GM12878 (cell line): ENCODE measurements around the gene STARD13. TPM values are rescaled to one million over a fixed set of nuclear protein-coding genes. Genes with fewer than 3 reads are reported as not detected.

Experiments
- ASH2L ChIP-seq: fragments of 300-600, 200-600 bp; sonication (generic); IDR thresholded peaks from 2 replicates; pipeline ENCODE4 v1.6.1; 2017; ENCODE audit warnings: low read depth, mild to moderate bottlenecking, borderline replicate concordance
- BCL11A ChIP-seq: IDR thresholded peaks from 2 replicates; pipeline ENCODE4 v1.6.1; 2011; ENCODE audit warnings: low read depth, low read length
- IKZF1 ChIP-seq: fragments of 450-650 bp; conservative IDR thresholded peaks from 2 replicates; pipeline ENCODE4 v1.6.1; 2017; ENCODE audit warnings: antibody characterized with exemption, mild to moderate bottlenecking
- IKZF2 ChIP-seq, 2 experiments: fragments of 450-650 bp; IDR thresholded peaks; 2 replicates each; pipeline ENCODE4 v1.6.1; 2017; ENCODE audit warnings: mild to moderate bottlenecking in 2 of 2, moderate library complexity in 2 of 2
- KLF5 ChIP-seq: fragments of 450-650 bp; IDR thresholded peaks from 2 replicates; pipeline ENCODE4 v1.6.1; 2014; ENCODE audit warnings: mild to moderate bottlenecking; ENCODE audit not compliant: partially characterized antibody
- LARP7 ChIP-seq: fragments of 450-650 bp; IDR thresholded peaks from 2 replicates; pipeline ENCODE4 v1.6.1; 2017; ENCODE audit warnings: mild to moderate bottlenecking
- NR2F1 ChIP-seq: fragments of 450-650 bp; conservative IDR thresholded peaks from 2 replicates; pipeline ENCODE4 v1.6.1; 2017; ENCODE audit warnings: mild to moderate bottlenecking
- PML ChIP-seq: IDR thresholded peaks from 2 replicates; pipeline ENCODE4 v1.6.1; 2012; ENCODE audit warnings: low read length, inconsistent platforms
- POU2F2 ChIP-seq: IDR thresholded peaks from 3 replicates; pipeline ENCODE4 v1.6.1; 2011; ENCODE audit warnings: low read depth, mild to moderate bottlenecking, low read length, borderline replicate concordance
- RB1 ChIP-seq: fragments of 450-650 bp; formaldehyde crosslinking; IDR thresholded peaks from 2 replicates; pipeline ENCODE4 v1.6.1; 2017; ENCODE audit warnings: mild to moderate bottlenecking, borderline replicate concordance
- RELA ChIP-seq: fragments of 450-650 bp; IDR thresholded peaks from 2 replicates; pipeline ENCODE4 v1.8.0; 2014; ENCODE audit warnings: borderline replicate concordance; ENCODE audit not compliant: partially characterized antibody
- SIX5 ChIP-seq: IDR thresholded peaks from 2 replicates; pipeline ENCODE4 v1.6.1; 2011; ENCODE audit warnings: mild to moderate bottlenecking, low read depth, low read length, moderate library complexity; ENCODE audit not compliant: severe bottlenecking
- SMARCA5 ChIP-seq: fragments of 450-650 bp; IDR thresholded peaks from 2 replicates; pipeline ENCODE4 v1.6.1; 2017; ENCODE audit warnings: mild to moderate bottlenecking
- STAT3 ChIP-seq: IDR thresholded peaks from 2 replicates; pipeline ENCODE4 v1.6.1; 2011; ENCODE audit warnings: low read depth, low read length, improper control_type of control experiment
- ZBTB40 ChIP-seq: fragments of 450-650 bp; IDR thresholded peaks from 2 replicates; pipeline ENCODE4 v1.6.1; 2016; ENCODE audit warnings: mild to moderate bottlenecking, moderate library complexity, borderline replicate concordance
- ZNF24 ChIP-seq: fragments of 450-650 bp; IDR thresholded peaks from 2 replicates; pipeline ENCODE4 v1.6.1; 2017; ENCODE audit warnings: antibody characterized with exemption, mild to moderate bottlenecking
- polyA plus RNA-seq, 11 experiments: library from polyadenylated mRNA; depleted of rRNA in 4 of 11; unstranded in 6 of 11; stranded (reverse) in 5 of 11; fragments of >200 nt; fragmentation: Nextera tagmentation in 4 of 11; fragmentation: Illumina TruSeq in 1 of 11; extraction: Ambion mirVana in 4 of 11; extraction: Trizol in 1 of 11; gene quantifications; 1 replicate in 1 of 11; 2 replicates in 10 of 11; pipeline versions ENCODE4 v1.2.1 to v1.2.3, GENCODE V29; 2011 to 2016; ENCODE audit warnings: inconsistent platforms in 2 of 11, missing spikeins in 2 of 11, low read depth in 1 of 11
- total RNA-seq, 4 experiments: library from RNA; depleted of rRNA in 3 of 4; stranded (reverse); fragments of >200 nt in 3 of 4; fragmentation: Illumina TruSeq in 1 of 4; extraction: Trizol in 1 of 4; gene quantifications; 2 replicates each; pipeline versions ENCODE4 v1.2.1 to v1.2.3, GENCODE V29; 2013 to 2021
- TF ChIP-seq, protein P1 (sequence below): fragments of 450-650 bp; formaldehyde crosslinking; IDR thresholded peaks from 2 replicates; pipeline ENCODE4 v1.4.0; 2022; ENCODE audit warnings: mild to moderate bottlenecking, moderate library complexity

The STARD13 gene
- total and polyA plus RNA-seq, 10 of the 15 experiments (the other 5 are each of a cell fraction or from before 2014, with no cell fraction given): 4.0 to 41.6 (median 10.1) TPM

DNA sequence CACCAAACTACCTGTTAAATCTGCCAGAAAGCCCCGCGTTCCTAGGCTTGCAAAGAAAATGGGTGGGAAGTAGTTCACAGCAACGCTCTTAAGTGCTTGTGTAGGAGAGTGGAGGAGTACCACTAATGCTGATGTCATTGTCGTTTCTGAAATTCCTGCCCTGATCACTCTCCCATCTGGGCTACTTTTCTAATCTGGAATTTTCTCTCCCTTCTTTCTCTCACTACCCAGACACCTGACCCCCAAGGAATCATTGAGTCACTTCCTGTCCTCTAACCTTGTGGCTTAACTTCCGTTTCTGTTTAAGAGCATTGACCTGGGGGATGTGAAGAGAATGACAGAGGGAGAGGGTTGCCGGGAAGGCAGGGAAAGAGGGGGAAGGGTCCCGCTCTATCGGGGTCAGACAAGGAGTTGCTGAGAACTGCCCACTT, 98.7 kb downstream of the STARD13 start (continued):
- TF ChIP-seq POU2F2: no peak
- peak; percentile 34; the same call in 1 of the 2 replicates for TF ChIP-seq PML
- TF ChIP-seq ZNF24: no peak
- TF ChIP-seq RB1: no peak
- no peak for TF ChIP-seq BCL11A
- no peak for TF ChIP-seq KLF5
- TF ChIP-seq ASH2L: no peak
- no peak for TF ChIP-seq SIX5
- no peak for TF ChIP-seq SMARCA5
- TF ChIP-seq IKZF2 (IDR thresholded peaks at IDR 0.05): peak; percentile 60 to 65; a peak in 3 of 4 replicates
- TF ChIP-seq ZBTB40: 0 out of 2 replicates have a peak, but pooled peaks have one; percentile 25
- TF ChIP-seq RELA: no peak
- no peak for TF ChIP-seq STAT3
- no peak; the same call in 1 of the 2 replicates for TF ChIP-seq IKZF1
- TF ChIP-seq NR2F1: peak; percentile 49
- 0 out of 2 replicates have a peak, but pooled peaks have one; percentile 36 for TF ChIP-seq LARP7
- TF ChIP-seq, protein P1, sequence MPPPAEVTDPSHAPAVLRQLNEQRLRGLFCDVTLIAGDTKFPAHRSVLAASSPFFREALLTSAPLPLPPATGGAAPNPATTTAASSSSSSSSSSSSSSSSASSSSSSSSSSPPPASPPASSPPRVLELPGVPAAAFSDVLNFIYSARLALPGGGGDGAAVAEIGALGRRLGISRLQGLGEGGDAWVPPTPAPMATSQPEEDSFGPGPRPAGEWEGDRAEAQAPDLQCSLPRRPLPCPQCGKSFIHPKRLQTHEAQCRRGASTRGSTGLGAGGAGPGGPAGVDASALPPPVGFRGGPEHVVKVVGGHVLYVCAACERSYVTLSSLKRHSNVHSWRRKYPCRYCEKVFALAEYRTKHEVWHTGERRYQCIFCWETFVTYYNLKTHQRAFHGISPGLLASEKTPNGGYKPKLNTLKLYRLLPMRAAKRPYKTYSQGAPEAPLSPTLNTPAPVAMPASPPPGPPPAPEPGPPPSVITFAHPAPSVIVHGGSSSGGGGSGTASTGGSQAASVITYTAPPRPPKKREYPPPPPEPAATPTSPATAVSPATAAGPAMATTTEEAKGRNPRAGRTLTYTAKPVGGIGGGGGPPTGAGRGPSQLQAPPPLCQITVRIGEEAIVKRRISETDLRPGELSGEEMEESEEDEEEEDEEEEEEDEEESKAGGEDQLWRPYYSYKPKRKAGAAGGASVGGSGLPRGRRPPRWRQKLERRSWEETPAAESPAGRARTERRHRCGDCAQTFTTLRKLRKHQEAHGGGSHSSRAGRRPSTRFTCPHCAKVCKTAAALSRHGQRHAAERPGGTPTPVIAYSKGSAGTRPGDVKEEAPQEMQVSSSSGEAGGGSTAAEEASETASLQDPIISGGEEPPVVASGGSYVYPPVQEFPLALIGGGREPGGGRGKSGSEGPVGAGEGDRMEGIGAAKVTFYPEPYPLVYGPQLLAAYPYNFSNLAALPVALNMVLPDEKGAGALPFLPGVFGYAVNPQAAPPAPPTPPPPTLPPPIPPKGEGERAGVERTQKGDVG (CRISPR knock-in tag): 0 out of 2 replicates have a peak, but pooled peaks have one; percentile 54
